Osteoblast (primary cell): ENCODE results near the gene CSPG5. TPM values are rescaled to one million over a fixed set of nuclear protein-coding genes. Genes with fewer than 3 reads are reported as not detected.
A peak's percentile ranks its signal among the peaks of the same experiment; 100 is the strongest.

Experiments used
- DNase-seq: peaks from one replicate; pipeline ENCODE4 v3.0.0; 2011; ENCODE audit warnings: low spot score, mixed read lengths; ENCODE audit not compliant: insufficient read length; ENCODE audit errors: missing footprints
- H2AFZ ChIP-seq: 2 replicates; pipeline ENCODE4 v1.6.0; 2011; ENCODE audit warnings: mild to moderate bottlenecking, low read length
- H3K27ac ChIP-seq: 2 replicates; pipeline ENCODE4 v1.5.1; 2011; ENCODE audit warnings: mild to moderate bottlenecking, low read depth, low read length, moderate library complexity
- H3K27me3 ChIP-seq: 2 replicates; pipeline ENCODE4 v1.6.0; 2012; ENCODE audit warnings: mild to moderate bottlenecking, control low read depth, inconsistent platforms, low read length, moderate library complexity; ENCODE audit not compliant: insufficient read depth
- H3K36me3 ChIP-seq: 2 replicates; pipeline ENCODE4 v1.5.1; 2011; ENCODE audit warnings: mild to moderate bottlenecking, low read length, control low read depth, moderate library complexity; ENCODE audit not compliant: insufficient read depth
- H3K4me1 ChIP-seq: 2 replicates; pipeline ENCODE4 v1.5.1; 2011; ENCODE audit warnings: mild to moderate bottlenecking, low read length, control low read depth, moderate library complexity; ENCODE audit not compliant: insufficient read depth
- H3K4me2 ChIP-seq: 2 replicates; pipeline ENCODE4 v1.6.0; 2011; ENCODE audit warnings: mild to moderate bottlenecking, low read length; ENCODE audit not compliant: insufficient read depth
- H3K4me3 ChIP-seq: fragments of 200-600 bp; sonication (generic); 3 replicates; pipeline ENCODE4 v1.5.1; 2012; ENCODE audit warnings: mild to moderate bottlenecking, low read length, inconsistent platforms; ENCODE audit not compliant: insufficient read depth
- H3K79me2 ChIP-seq: 2 replicates; pipeline ENCODE4 v1.6.0; 2012; ENCODE audit warnings: mild to moderate bottlenecking, low read length, control low read depth, inconsistent platforms; ENCODE audit not compliant: insufficient read depth
- H3K9me3 ChIP-seq: 2 replicates; pipeline ENCODE4 v1.5.1; 2011; ENCODE audit warnings: low read depth, low read length, control low read depth
- H4K20me1 ChIP-seq: 2 replicates; pipeline ENCODE4 v1.6.0; 2012; ENCODE audit warnings: mild to moderate bottlenecking, low read length, control low read depth; ENCODE audit not compliant: insufficient read depth
- CTCF ChIP-seq: IDR thresholded peaks from 2 replicates; pipeline ENCODE4 v1.5.1; 2011; ENCODE audit warnings: mild to moderate bottlenecking, low read depth, low read length, moderate library complexity; ENCODE audit errors: extremely low read depth
- small RNA-seq: library from RNA; depleted of rRNA; stranded (forward); fragments of <200 nt; gene quantifications from one replicate; pipeline ENCODE3, GENCODE V24; 2012
- total RNA-seq: library from RNA; depleted of rRNA; stranded (reverse); fragments of >200 nt; gene quantifications from 2 replicates; pipeline ENCODE4 v1.2.3, GENCODE V29; 2012

CSPG5 gene
- total RNA-seq, 1 donor = under 0.01 TPM

- peak overlapping the region; percentile 96 for H3K4me2 ChIP-seq
- H3K9me3 ChIP-seq = no peaks in the 10 kb centered on the region
- H3K36me3 ChIP-seq = peaks cover 24% of the 10 kb centered on the region
- DNase-seq = no peak
- no peaks in the 10 kb centered on the region for H4K20me1 ChIP-seq
- TF ChIP-seq CTCF = no peak
- H3K4me1 ChIP-seq = peaks cover 6% of the 10 kb centered on the region
- peak overlapping the region; percentile 86 for H3K27ac ChIP-seq
- no peaks in the 10 kb centered on the region for H3K27me3 ChIP-seq
- peaks cover 33% of the 10 kb centered on the region for H3K79me2 ChIP-seq
- peak overlapping the region; percentile 99 for H2AFZ ChIP-seq
- H3K4me3 ChIP-seq = peak overlapping the region; percentile 99
Measured at GRCh38 chr3:47512416-47513124, 66.1 kb downstream of the CSPG5 start.

Small RNA genes within 50 kb of the gene (small RNA-seq; reads per million reads assigned to genes)
- not detected for gene RN7SL870P

Other genes starting within 250 kb of the CSPG5 start
- gene PTPN23, start 197.8 kb downstream of the CSPG5 start, total RNA-seq = 22.4 and 30.0 TPM in 2 replicates
- gene SCAP, start 102.9 kb downstream of the CSPG5 start, total RNA-seq = 70.1 and 81.4 TPM in 2 replicates
- 23.5 and 27.4 TPM in 2 replicates for gene ELP6, start 65.2 kb downstream of the CSPG5 start, total RNA-seq
- gene SMARCC1, start 203.0 kb upstream of the CSPG5 start, total RNA-seq = 46.3 and 46.7 TPM in 2 replicates
- 56.6 and 59.4 TPM in 2 replicates for gene DHX30, start 224.3 kb upstream of the CSPG5 start, total RNA-seq